Measurements from ENCODE around the gene CNGA2. TPM values are rescaled to one million over a fixed set of nuclear protein-coding genes. Genes with fewer than 3 reads are reported as not detected.

The CNGA2 gene
- polyA plus RNA-seq, 3 donors: not detected

- Histone ChIP-seq H4K20me1 (ENCODE audit: insufficient read depth, low read length) (no peaks in the 10 kb centered on the region), H3K4me2 (replicated peaks; ENCODE audit: extremely low read depth, low read length, poor library complexity, severe bottlenecking) (no peak overlapping the region), H3K9ac (ENCODE audit: insufficient read depth, low read length, poor library complexity, severe bottlenecking) (no peak overlapping the region), H3K27ac (ENCODE audit: low read depth in 1 of 2, low read length in 2 of 2) (no peak overlapping the region), H3K4me3 (replicated peaks in 1 of 3; ENCODE audit: low read depth in 2 of 3, low read length in 3 of 3) (no peak overlapping the region), H3K4me1 (ENCODE audit: control insufficient read depth in 1 of 2, insufficient read depth in 2 of 2, low read length in 2 of 2) (no peaks in the 10 kb centered on the region), H2AFZ (ENCODE audit: insufficient read depth, low read depth, low read length, poor library complexity, severe bottlenecking) (no peak overlapping the region), H3K9me3 (replicated peaks in 1 of 2; ENCODE audit: control insufficient read depth in 1 of 2, insufficient read depth in 1 of 2, low read length in 2 of 2) (no peaks in the 10 kb centered on the region), H3K36me3 (replicated peaks in 1 of 2; ENCODE audit: control insufficient read depth in 1 of 2, insufficient read depth in 2 of 2, low read length in 2 of 2) (no peaks in the 10 kb centered on the region), H3K79me2 (ENCODE audit: insufficient read depth, low read length) (no peaks in the 10 kb centered on the region), H3K27me3 (ENCODE audit: control insufficient read depth in 2 of 2, insufficient read depth in 2 of 2, low read length in 2 of 2) (no peaks in the 10 kb centered on the region)
- no peak overlapping the region for H3K4me3 Mint-ChIP-seq
- no peaks in the 10 kb centered on the region for H3K4me1 Mint-ChIP-seq
- H3K27ac Mint-ChIP-seq: no peak overlapping the region
- no peak for TF ChIP-seq CTCF (IDR thresholded peaks at IDR 0.05)
- H3K27me3 Mint-ChIP-seq (ENCODE audit: low read depth in 3 of 3): peaks cover 1 to 5% (median 2%) of the 10 kb centered on the region in 3 donors
- DNase-seq: no peak
- H3K9me3 Mint-ChIP-seq: no peaks in the 10 kb centered on the region
- intact Hi-C loops (cut with micrococcal nuclease): no loop called here
- H3K36me3 Mint-ChIP-seq: no peaks in the 10 kb centered on the region
- WGBS (ENCODE audit: insufficient coverage): 90% methylated on average over 3 of the region's 3 CpGs
Observed at GRCh38 chrX:151712253-151712652, 22.3 kb upstream of the CNGA2 start.

GRCh38 chrX:151713849-151714248 lies 20.7 kb upstream of the CNGA2 start:
- no peak for DNase-seq
- H3K9me3 Mint-ChIP-seq: no peaks in the 10 kb centered on the region
- Histone ChIP-seq H2AFZ (ENCODE audit: insufficient read depth, low read depth, low read length, poor library complexity, severe bottlenecking) (no peak overlapping the region), H3K79me2 (ENCODE audit: insufficient read depth, low read length) (no peaks in the 10 kb centered on the region), H3K36me3 (replicated peaks in 1 of 2; ENCODE audit: control insufficient read depth in 1 of 2, insufficient read depth in 2 of 2, low read length in 2 of 2) (no peaks in the 10 kb centered on the region), H3K9ac (ENCODE audit: insufficient read depth, low read length, poor library complexity, severe bottlenecking) (no peak overlapping the region), H3K4me2 (replicated peaks; ENCODE audit: extremely low read depth, low read length, poor library complexity, severe bottlenecking) (no peak overlapping the region), H4K20me1 (ENCODE audit: insufficient read depth, low read length) (no peaks in the 10 kb centered on the region), H3K27ac (ENCODE audit: low read depth in 1 of 2, low read length in 2 of 2) (no peak overlapping the region), H3K27me3 (ENCODE audit: control insufficient read depth in 2 of 2, insufficient read depth in 2 of 2, low read length in 2 of 2) (no peaks in the 10 kb centered on the region), H3K4me1 (ENCODE audit: control insufficient read depth in 1 of 2, insufficient read depth in 2 of 2, low read length in 2 of 2) (no peaks in the 10 kb centered on the region), H3K9me3 (replicated peaks in 1 of 2; ENCODE audit: control insufficient read depth in 1 of 2, insufficient read depth in 1 of 2, low read length in 2 of 2) (no peaks in the 10 kb centered on the region), H3K4me3 (replicated peaks in 1 of 3; ENCODE audit: low read depth in 2 of 3, low read length in 3 of 3) (no peak overlapping the region)
- H3K36me3 Mint-ChIP-seq: no peaks in the 10 kb centered on the region
- H3K27me3 Mint-ChIP-seq (ENCODE audit: low read depth in 3 of 3): peaks cover 2 to 8% (median 7%) of the 10 kb centered on the region in 3 donors
- intact Hi-C loops (cut with micrococcal nuclease): no loop called here
- WGBS (ENCODE audit: insufficient coverage): 50% methylated on average over 2 of the region's 3 CpGs
- no peak overlapping the region for H3K27ac Mint-ChIP-seq
- peak; percentile 24 for TF ChIP-seq CTCF (IDR thresholded peaks at IDR 0.05)
- no peaks in the 10 kb centered on the region for H3K4me1 Mint-ChIP-seq
- no peak overlapping the region for H3K4me3 Mint-ChIP-seq

All from CD14-positive monocyte (primary cell).